Muscle layer of duodenum (tissue), 2 donors: ENCODE data around the gene NT5DC4.

Experiments
- H3K27ac ChIP-seq: one replicate; pipeline ENCODE4 v1.7.0; 2013; ENCODE audit warnings: mild to moderate bottlenecking, low read length
- H3K27me3 ChIP-seq: one replicate; pipeline ENCODE4 v1.7.0; 2013; ENCODE audit warnings: low read depth, mild to moderate bottlenecking, control low read depth, low read length
- H3K36me3 ChIP-seq, 2 donors: one replicate each; pipeline ENCODE4 v1.7.0; 2013; ENCODE audit warnings: low read length in 2 of 2, control low read depth in 1 of 2, mild to moderate bottlenecking in 1 of 2; ENCODE audit not compliant: insufficient read depth in 2 of 2, control insufficient read depth in 1 of 2
- H3K4me1 ChIP-seq, 2 donors: one replicate each; pipeline ENCODE4 v1.7.0; 2013; ENCODE audit warnings: low read length in 2 of 2, mild to moderate bottlenecking in 2 of 2, control low read depth in 1 of 2, moderate library complexity in 1 of 2; ENCODE audit not compliant: insufficient read depth in 2 of 2, control insufficient read depth in 1 of 2
- H3K4me3 ChIP-seq, 2 donors: one replicate each; pipeline ENCODE4 v1.7.0; 2013; ENCODE audit warnings: low read length in 2 of 2, low read depth in 1 of 2, mild to moderate bottlenecking in 1 of 2
- H3K9me3 ChIP-seq, 2 donors: one replicate each; pipeline ENCODE4 v1.7.0; 2013; ENCODE audit warnings: low read length in 2 of 2, control low read depth in 1 of 2, mild to moderate bottlenecking in 1 of 2; ENCODE audit not compliant: control insufficient read depth in 1 of 2
- donor health status: healthy.

NT5DC4 gene

GRCh38 chr2:112737542-112738232 lies 16.9 kb downstream of the NT5DC4 start:
- Histone ChIP-seq H3K27me3 (no peaks in the 10 kb centered on the region), H3K9me3 (no peaks in the 10 kb centered on the region)

GRCh38 chr2:112740527-112740926 lies 19.7 kb downstream of the NT5DC4 start:
- no peaks in the 10 kb centered on the region for H3K36me3 ChIP-seq
- no peaks in the 10 kb centered on the region for H3K27me3 ChIP-seq
- no peak overlapping the region for H3K27ac ChIP-seq
- peaks cover 0 to 5% of the 10 kb centered on the region in 2 donors for H3K4me1 ChIP-seq
- H3K4me3 ChIP-seq: no peak overlapping the region
- no peaks in the 10 kb centered on the region for H3K9me3 ChIP-seq

More at GRCh38 chr2:112737542-112738232, 16.9 kb downstream of the NT5DC4 start:
- H3K4me3 ChIP-seq: no peak overlapping the region
- no peaks in the 10 kb centered on the region for H3K36me3 ChIP-seq
- no peak overlapping the region for H3K27ac ChIP-seq
- H3K4me1 ChIP-seq: peaks cover 0 to 5% of the 10 kb centered on the region in 2 donors

GRCh38 chr2:112749755-112750559 lies 29.1 kb downstream of the NT5DC4 start:
- H3K9me3 ChIP-seq: no peaks in the 10 kb centered on the region
- no peaks in the 10 kb centered on the region for H3K36me3 ChIP-seq
- H3K27me3 ChIP-seq: no peaks in the 10 kb centered on the region
- H3K4me3 ChIP-seq: no peak overlapping the region
- H3K27ac ChIP-seq: no peak overlapping the region
- peaks cover 0 to 19% of the 10 kb centered on the region in 2 donors for H3K4me1 ChIP-seq

- Histone ChIP-seq H3K36me3 (no peaks in the 10 kb centered on the region), H3K9me3 (no peaks in the 10 kb centered on the region), H3K27me3 (no peaks in the 10 kb centered on the region), H3K27ac (no peak overlapping the region), H3K4me3 (no peak overlapping the region), H3K4me1 (peaks cover 0 to 19% of the 10 kb centered on the region in 2 donors)
Observed at GRCh38 chr2:112750560-112750843, 29.7 kb downstream of the NT5DC4 start.

GRCh38 chr2:112751451-112752197 lies 30.8 kb downstream of the NT5DC4 start:
- Histone ChIP-seq H3K4me3 (no peak overlapping the region), H3K4me1 (peaks cover 0 to 19% of the 10 kb centered on the region in 2 donors), H3K27ac (no peak overlapping the region)

GRCh38 chr2:112752667-112753066 lies 31.8 kb downstream of the NT5DC4 start:
- no peaks in the 10 kb centered on the region for H3K36me3 ChIP-seq
- peaks cover 0 to 22% of the 10 kb centered on the region in 2 donors for H3K4me1 ChIP-seq
- no peak overlapping the region for H3K27ac ChIP-seq
- H3K9me3 ChIP-seq: no peaks in the 10 kb centered on the region
- H3K27me3 ChIP-seq: no peaks in the 10 kb centered on the region
- H3K4me3 ChIP-seq: no peak overlapping the region

More at GRCh38 chr2:112751451-112752197, 30.8 kb downstream of the NT5DC4 start:
- Histone ChIP-seq H3K9me3 (no peaks in the 10 kb centered on the region), H3K36me3 (no peaks in the 10 kb centered on the region), H3K27me3 (no peaks in the 10 kb centered on the region)

GRCh38 chr2:112754564-112754963 lies 33.7 kb downstream of the NT5DC4 start:
- Histone ChIP-seq H3K27me3 (no peaks in the 10 kb centered on the region), H3K4me3 (no peak overlapping the region), H3K27ac (no peak overlapping the region), H3K36me3 (no peaks in the 10 kb centered on the region), H3K9me3 (no peaks in the 10 kb centered on the region), H3K4me1 (peaks cover 0 to 27% of the 10 kb centered on the region in 2 donors)

- Histone ChIP-seq H3K36me3 (no peaks in the 10 kb centered on the region), H3K4me3 (no peak overlapping the region), H3K4me1 (peaks cover 0 to 20% of the 10 kb centered on the region in 2 donors), H3K27me3 (no peaks in the 10 kb centered on the region), H3K9me3 (no peaks in the 10 kb centered on the region), H3K27ac (no peak overlapping the region)
Observed at GRCh38 chr2:112755444-112755843, 34.6 kb downstream of the NT5DC4 start.

- H3K36me3 ChIP-seq: no peaks in the 10 kb centered on the region
- peaks cover 0 to 17% of the 10 kb centered on the region in 2 donors for H3K4me1 ChIP-seq
- no peak overlapping the region for H3K4me3 ChIP-seq
- no peak overlapping the region for H3K27ac ChIP-seq
- no peaks in the 10 kb centered on the region for H3K9me3 ChIP-seq
- H3K27me3 ChIP-seq: no peaks in the 10 kb centered on the region
Observed at GRCh38 chr2:112756207-112756606, 35.4 kb downstream of the NT5DC4 start.

GRCh38 chr2:112757265-112757664 lies 36.4 kb downstream of the NT5DC4 start:
- no peak overlapping the region for H3K4me3 ChIP-seq
- no peaks in the 10 kb centered on the region for H3K9me3 ChIP-seq
- no peaks in the 10 kb centered on the region for H3K27me3 ChIP-seq
- peaks cover 0 to 8% of the 10 kb centered on the region in 2 donors for H3K4me1 ChIP-seq
- no peak overlapping the region for H3K27ac ChIP-seq
- no peaks in the 10 kb centered on the region for H3K36me3 ChIP-seq

GRCh38 chr2:112758711-112759110 lies 37.9 kb downstream of the NT5DC4 start:
- H3K9me3 ChIP-seq: no peaks in the 10 kb centered on the region
- H3K36me3 ChIP-seq: no peaks in the 10 kb centered on the region
- H3K4me1 ChIP-seq: peaks cover 0 to 10% of the 10 kb centered on the region in 2 donors
- no peak overlapping the region for H3K27ac ChIP-seq
- no peak overlapping the region for H3K4me3 ChIP-seq
- H3K27me3 ChIP-seq: no peaks in the 10 kb centered on the region
